K562 (cell line): ENCODE data around the gene PLEKHN1. TPM values are rescaled to one million over a fixed set of nuclear protein-coding genes. Genes with fewer than 3 reads are reported as not detected.
A peak's percentile ranks its signal among the peaks of the same experiment; 100 is the strongest.

Experiments used
- CAMTA2 ChIP-seq: fragments of 250-450 bp; sonication (Bioruptor Pico); conservative IDR thresholded peaks from 2 replicates; pipeline ENCODE4 v1.5.1; 2022
- DDX20 ChIP-seq: fragments of 450-650 bp; IDR thresholded peaks from 2 replicates; pipeline ENCODE4 v1.6.1; 2016; ENCODE audit warnings: missing genetic modification characterization, low read depth, mild to moderate bottlenecking, missing compliant biosample characterization, moderate library complexity
- DEAF1 ChIP-seq: fragments of 450-650 bp; formaldehyde crosslinking; IDR thresholded peaks from 2 replicates; pipeline ENCODE4 v1.4.0; 2020; ENCODE audit warnings: mild to moderate bottlenecking, moderate library complexity
- FOXA1 ChIP-seq: fragments of 450-650 bp; IDR thresholded peaks from 2 replicates; pipeline ENCODE4 v1.6.1; 2016; ENCODE audit warnings: mild to moderate bottlenecking, borderline replicate concordance
- KAT2B ChIP-seq: IDR thresholded peaks from one replicate; pipeline ENCODE4 v1.6.1; 2012; ENCODE audit warnings: low read depth, mild to moderate bottlenecking, control low read depth, inconsistent platforms, low read length, moderate library complexity
- MBD2 ChIP-seq: sonication (generic); IDR thresholded peaks from 2 replicates; pipeline ENCODE4 v1.6.1; 2016; ENCODE audit warnings: low read depth, borderline replicate concordance
- MTA2 ChIP-seq: fragments of 450-650 bp; IDR thresholded peaks from 2 replicates; pipeline ENCODE4 v1.6.1; 2016; ENCODE audit warnings: low read depth
- MTF1 ChIP-seq: fragments of 250-450 bp; sonication (Bioruptor Pico); IDR thresholded peaks from 2 replicates; pipeline ENCODE4 v1.9.0; 2021; ENCODE audit warnings: moderate library complexity, mild to moderate bottlenecking, inconsistent platforms, borderline replicate concordance
- NEUROD1 ChIP-seq: fragments of 150-350 bp; IDR thresholded peaks from 2 replicates; pipeline ENCODE4 v1.6.1; 2014; ENCODE audit warnings: borderline replicate concordance, low read length, low read depth; ENCODE audit not compliant: partially characterized antibody
- NFRKB ChIP-seq: fragments of 450-650 bp; IDR thresholded peaks from 2 replicates; pipeline ENCODE4 v1.6.1; 2016; ENCODE audit warnings: low read depth
- PCBP1 ChIP-seq: fragments of 200-400 bp; formaldehyde crosslinking; IDR thresholded peaks from 2 replicates; pipeline ENCODE4 v1.6.1; 2018; ENCODE audit warnings: mild to moderate bottlenecking, low read depth, low read length; ENCODE audit not compliant: poor library complexity, severe bottlenecking
- RBM25 ChIP-seq: fragments of 200-400 bp; formaldehyde crosslinking; IDR thresholded peaks from 2 replicates; pipeline ENCODE4 v1.6.1; 2018; ENCODE audit warnings: low read length, low read depth, moderate library complexity; ENCODE audit not compliant: severe bottlenecking
- SAFB2 ChIP-seq: fragments of 200-400 bp; formaldehyde crosslinking; IDR thresholded peaks from 2 replicates; pipeline ENCODE4 v1.6.1; 2018; ENCODE audit warnings: borderline replicate concordance, low read length, low read depth, moderate library complexity; ENCODE audit not compliant: severe bottlenecking
- SNAPC5 ChIP-seq: fragments of 250-450 bp; sonication (Bioruptor Pico); IDR thresholded peaks from 2 replicates; pipeline ENCODE4 v1.8.0; 2021; ENCODE audit warnings: moderate library complexity, mild to moderate bottlenecking, inconsistent platforms
- SREBF2 ChIP-seq: sonication (generic); formaldehyde crosslinking; IDR thresholded peaks from 2 replicates; pipeline ENCODE4 v1.4.0; 2020; ENCODE audit warnings: mild to moderate bottlenecking, missing genetic modification reagents
- SRSF1 ChIP-seq: fragments of 200-400 bp; formaldehyde crosslinking; IDR thresholded peaks from 2 replicates; pipeline ENCODE4 v1.6.1; 2017; ENCODE audit warnings: mild to moderate bottlenecking, low read depth, low read length, moderate library complexity
- ZBTB17 ChIP-seq: fragments of 450-650 bp; formaldehyde crosslinking; IDR thresholded peaks from 2 replicates; pipeline ENCODE4 v1.4.0; 2020; ENCODE audit warnings: mild to moderate bottlenecking
- ZNF507 ChIP-seq: conservative IDR thresholded peaks from 2 replicates; pipeline ENCODE4 v1.6.1; 2017; ENCODE audit warnings: missing genetic modification characterization, missing compliant biosample characterization
- ZNF707 ChIP-seq: fragments of 250-450 bp; sonication (Bioruptor Pico); conservative IDR thresholded peaks from 2 replicates; pipeline ENCODE4 v1.8.0; 2022; ENCODE audit warnings: inconsistent platforms, mild to moderate bottlenecking, moderate library complexity
- polyA plus RNA-seq, 8 experiments: library from polyadenylated mRNA; depleted of rRNA in 4 of 8; stranded (reverse) in 5 of 8; unstranded in 3 of 8; fragments of >200 nt; fragmentation: Nextera tagmentation in 2 of 8; fragmentation: Illumina TruSeq in 1 of 8; extraction: Ambion mirVana in 2 of 8; extraction: Trizol in 1 of 8; gene quantifications; 2 replicates each; pipeline versions ENCODE4 v1.2.1 to v1.2.3, GENCODE V29; 2011 to 2014; ENCODE audit warnings: inconsistent platforms in 1 of 8, missing spikeins in 1 of 8
- total RNA-seq, 7 experiments: library from RNA; depleted of rRNA in 6 of 7; stranded (reverse); fragments of >200 nt in 6 of 7; fragmentation: Illumina TruSeq in 2 of 7; extraction: Trizol in 2 of 7; gene quantifications; 2 replicates each; pipeline versions ENCODE4 v1.2.1 to v1.2.3, GENCODE V29; 2011 to 2021; ENCODE audit warnings: low replicate concordance in 1 of 7
- TF ChIP-seq, protein P1 (sequence below): fragments of 250-450 bp; sonication (Bioruptor Pico); IDR thresholded peaks from 2 replicates; pipeline ENCODE4 v1.5.0; 2021; ENCODE audit warnings: mild to moderate bottlenecking, moderate library complexity
- TF ChIP-seq, protein P2 (sequence below): fragments of 200-800 bp; sonication (Bioruptor generic); IDR thresholded peaks from 2 replicates; pipeline ENCODE4 v1.6.1; 2017; ENCODE audit warnings: missing genetic modification characterization, missing compliant biosample characterization

PLEKHN1 gene
- total and polyA plus RNA-seq, 9 of the 15 experiments (the other 6 are each of a cell fraction or from before 2014, with no cell fraction given), result 0.07 to 1.5 (median 0.13) TPM; not detected in 2

GRCh38 chr1:958823-959730, 7.2 kb upstream of the PLEKHN1 start, which contains the start of gene NOC2L (continued):
- TF ChIP-seq, protein P1, sequence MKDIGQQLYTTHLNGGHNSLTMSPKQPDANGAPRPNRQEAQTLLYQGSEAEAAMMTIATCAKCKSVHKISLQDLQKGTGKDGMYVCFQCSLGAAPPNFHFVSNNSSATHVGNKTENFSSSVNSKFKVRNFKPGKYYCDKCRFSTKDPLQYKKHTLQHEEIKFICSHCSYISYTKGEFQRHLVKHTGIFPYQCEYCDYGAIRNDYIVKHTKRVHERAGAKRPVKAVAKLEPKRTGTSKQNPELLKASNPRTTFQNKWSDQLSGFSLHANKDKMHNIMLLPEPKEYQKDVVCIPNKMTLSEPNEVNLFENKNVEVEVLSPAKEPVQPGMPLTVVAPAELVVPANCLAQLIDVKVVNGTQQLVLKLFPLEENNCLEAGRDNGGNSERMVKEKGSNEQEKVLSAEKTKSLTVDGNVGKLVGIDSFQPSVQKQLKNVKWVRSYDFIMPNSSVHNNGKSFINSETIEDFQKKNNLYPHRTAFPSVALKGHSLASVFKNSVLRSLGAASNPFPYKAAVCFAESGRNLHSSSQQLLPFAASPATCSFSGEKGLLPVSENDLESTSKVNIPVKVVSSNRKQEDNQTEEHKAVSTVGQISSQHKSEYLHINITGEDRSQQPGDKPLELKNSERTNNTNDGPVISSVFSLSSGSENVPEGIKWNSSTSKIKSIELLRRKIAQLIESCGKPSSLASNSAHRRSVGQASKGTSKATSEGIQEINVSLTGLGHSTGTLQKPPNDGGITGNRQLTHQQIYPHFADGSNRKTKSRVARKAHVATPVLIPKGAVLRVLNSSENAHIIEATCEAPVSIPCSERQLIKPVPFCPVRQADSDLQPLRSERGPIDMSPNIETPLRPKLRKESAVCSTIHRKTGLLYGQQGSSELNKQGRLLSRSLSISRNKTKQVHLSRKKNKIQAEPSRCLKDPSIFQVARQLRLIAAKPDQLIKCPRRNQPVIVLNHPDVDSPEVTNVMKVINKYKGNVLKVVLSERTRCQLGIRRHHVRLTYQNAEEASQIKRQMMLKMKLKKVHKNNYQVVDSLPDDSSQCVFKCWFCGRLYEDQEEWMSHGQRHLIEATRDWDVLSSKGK (CRISPR knock-in tag), result no peak
- TF ChIP-seq DEAF1 (no peak), PCBP1 (peak; percentile 85), MBD2 (peak; percentile 65), MTA2 (no peak), SRSF1 (0 out of 2 replicates have a peak, but pooled peaks have one; percentile 52), DDX20 (tag) (no peak), ZBTB17 (no peak), FOXA1 (no peak), NFRKB (no peak), ZNF507 (tag) (no peak), KAT2B (no peak), ZNF707 (peak; percentile 60; the same call in 1 of the 2 replicates), MTF1 (CRISPR knock-in tag) (no peak), SREBF2 (CRISPR knock-in tag) (no peak), SNAPC5 (CRISPR knock-in tag) (no peak), CAMTA2 (no peak), RBM25 (no peak), NEUROD1 (no peak), SAFB2 (no peak)
- TF ChIP-seq, protein P2, sequence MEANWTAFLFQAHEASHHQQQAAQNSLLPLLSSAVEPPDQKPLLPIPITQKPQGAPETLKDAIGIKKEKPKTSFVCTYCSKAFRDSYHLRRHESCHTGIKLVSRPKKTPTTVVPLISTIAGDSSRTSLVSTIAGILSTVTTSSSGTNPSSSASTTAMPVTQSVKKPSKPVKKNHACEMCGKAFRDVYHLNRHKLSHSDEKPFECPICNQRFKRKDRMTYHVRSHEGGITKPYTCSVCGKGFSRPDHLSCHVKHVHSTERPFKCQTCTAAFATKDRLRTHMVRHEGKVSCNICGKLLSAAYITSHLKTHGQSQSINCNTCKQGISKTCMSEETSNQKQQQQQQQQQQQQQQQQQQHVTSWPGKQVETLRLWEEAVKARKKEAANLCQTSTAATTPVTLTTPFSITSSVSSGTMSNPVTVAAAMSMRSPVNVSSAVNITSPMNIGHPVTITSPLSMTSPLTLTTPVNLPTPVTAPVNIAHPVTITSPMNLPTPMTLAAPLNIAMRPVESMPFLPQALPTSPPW (CRISPR knock-in tag), result peak; percentile 59; the same call in 1 of the 2 replicates
